Measurements from ENCODE around the gene MCEE. TPM values are rescaled to one million over a fixed set of nuclear protein-coding genes. Genes with fewer than 3 reads are reported as not detected.
"Not testable (repeated sequence)": the region's sequence is repeated elsewhere in the genome, so short reads cannot be mapped to it uniquely, and the experiment has no call there.

Gene MCEE
- total RNA-seq, 1 donor from 2014 or later, result 9.9 TPM

GRCh38 chr2:71100195-71100964, 29.6 kb downstream of the MCEE start:
- Mint-ChIP-seq H3K27me3 (ENCODE audit: low read depth) (no peaks in the 10 kb centered on the region), H3K4me3 (no peak overlapping the region), H3K36me3 (ENCODE audit: low read depth) (no peaks in the 10 kb centered on the region), H3K4me1 (peaks cover 16% of the 10 kb centered on the region), H3K27ac (ENCODE audit: unreplicated experiment) (no peak overlapping the region), H3K9me3 (peaks cover 5% of the 10 kb centered on the region)
- TF ChIP-seq CTCF (conservative IDR thresholded peaks at IDR 0.05), result peak; percentile 77
- peak; percentile 55 for DNase-seq (ENCODE audit: low read depth, low spot score)

- H3K4me3 Mint-ChIP-seq; DNase-seq (ENCODE audit: low read depth, low spot score); H3K36me3 Mint-ChIP-seq (ENCODE audit: low read depth); H3K4me1 Mint-ChIP-seq; H3K27ac Mint-ChIP-seq (ENCODE audit: unreplicated experiment); H3K9me3 Mint-ChIP-seq: not testable (repeated sequence)
- H3K27me3 Mint-ChIP-seq (ENCODE audit: low read depth), result peaks cover 30% of the 10 kb centered on the region
These were observed 37.4 kb downstream of the MCEE start for GRCh38 chr2:71092491-71093260.

GRCh38 chr2:71091808-71092207, 38.2 kb downstream of the MCEE start:
- H3K36me3 Mint-ChIP-seq (ENCODE audit: low read depth); DNase-seq (ENCODE audit: low read depth, low spot score); H3K4me3 Mint-ChIP-seq; H3K27ac Mint-ChIP-seq (ENCODE audit: unreplicated experiment); H3K4me1 Mint-ChIP-seq; H3K9me3 Mint-ChIP-seq: not testable (repeated sequence)
- H3K27me3 Mint-ChIP-seq (ENCODE audit: low read depth), result peaks cover 38% of the 10 kb centered on the region

- not testable (repeated sequence) for DNase-seq (ENCODE audit: low read depth, low spot score); H3K4me1 Mint-ChIP-seq; H3K9me3 Mint-ChIP-seq; H3K27ac Mint-ChIP-seq (ENCODE audit: unreplicated experiment); H3K4me3 Mint-ChIP-seq; H3K36me3 Mint-ChIP-seq (ENCODE audit: low read depth)
- H3K27me3 Mint-ChIP-seq (ENCODE audit: low read depth), result peaks cover 57% of the 10 kb centered on the region
These were observed 40.6 kb downstream of the MCEE start for GRCh38 chr2:71089475-71089874.

GRCh38 chr2:71085325-71086003, 44.6 kb downstream of the MCEE start:
- H3K4me3 Mint-ChIP-seq; H3K27ac Mint-ChIP-seq (ENCODE audit: unreplicated experiment); H3K36me3 Mint-ChIP-seq (ENCODE audit: low read depth); H3K4me1 Mint-ChIP-seq; H3K9me3 Mint-ChIP-seq; DNase-seq (ENCODE audit: low read depth, low spot score): not testable (repeated sequence)
- H3K27me3 Mint-ChIP-seq (ENCODE audit: low read depth), result peaks cover 62% of the 10 kb centered on the region

GRCh38 chr2:71083752-71084312, 46.2 kb downstream of the MCEE start:
- not testable (repeated sequence) for H3K9me3 Mint-ChIP-seq; H3K36me3 Mint-ChIP-seq (ENCODE audit: low read depth); DNase-seq (ENCODE audit: low read depth, low spot score); H3K27ac Mint-ChIP-seq (ENCODE audit: unreplicated experiment); H3K4me3 Mint-ChIP-seq; H3K4me1 Mint-ChIP-seq
- peaks cover 45% of the 10 kb centered on the region for H3K27me3 Mint-ChIP-seq (ENCODE audit: low read depth)

- H3K4me3 Mint-ChIP-seq; H3K27ac Mint-ChIP-seq (ENCODE audit: unreplicated experiment); H3K36me3 Mint-ChIP-seq (ENCODE audit: low read depth); DNase-seq (ENCODE audit: low read depth, low spot score); H3K4me1 Mint-ChIP-seq; H3K9me3 Mint-ChIP-seq: not testable (repeated sequence)
- H3K27me3 Mint-ChIP-seq (ENCODE audit: low read depth), result peaks cover 41% of the 10 kb centered on the region
These were observed 46.7 kb downstream of the MCEE start for GRCh38 chr2:71083297-71083696.

GRCh38 chr2:71082402-71083252, 47.4 kb downstream of the MCEE start:
- Mint-ChIP-seq H3K27ac (ENCODE audit: unreplicated experiment) (no peak overlapping the region), H3K27me3 (ENCODE audit: low read depth) (peaks cover 34% of the 10 kb centered on the region), H3K4me3 (no peak overlapping the region), H3K9me3 (no peaks in the 10 kb centered on the region), H3K4me1 (peaks cover 3% of the 10 kb centered on the region), H3K36me3 (ENCODE audit: low read depth) (peaks cover 4% of the 10 kb centered on the region)
- no peak for TF ChIP-seq CTCF (conservative IDR thresholded peaks at IDR 0.05)
- no peak for DNase-seq (ENCODE audit: low read depth, low spot score)

Measured in neural crest cell (in vitro differentiated cells).